Right lobe of liver (tissue), 4 donors: ENCODE data around the gene SOAT1.

Source experiments
- POLR2A ChIP-seq: fragments of 450-650 bp; IDR thresholded peaks from one replicate; pipeline ENCODE4 v1.6.1; 2017; ENCODE audit warnings: antibody characterized with exemption, mild to moderate bottlenecking
- TF ChIP-seq, protein P1 (sequence below), 4 donors: fragments of 200-600 bp in 3 of 4; fragments of 450-650 bp in 1 of 4; IDR thresholded peaks; one replicate each; pipeline versions ENCODE4 v1.5.1 to v1.8.0; 2016 to 2022; ENCODE audit warnings: antibody characterized with exemption in 4 of 4, mild to moderate bottlenecking in 2 of 4
- donor health status: DM: no; HTN: no; CAD: no.
- donor health status: DM: no; HTN: no; CAD: no.
- donor health status: DM: no; HTN: yes; CAD: no.

GRCh38 chr1:179310291-179310690 lies 16.7 kb downstream of the SOAT1 start:
- TF ChIP-seq, protein P1, sequence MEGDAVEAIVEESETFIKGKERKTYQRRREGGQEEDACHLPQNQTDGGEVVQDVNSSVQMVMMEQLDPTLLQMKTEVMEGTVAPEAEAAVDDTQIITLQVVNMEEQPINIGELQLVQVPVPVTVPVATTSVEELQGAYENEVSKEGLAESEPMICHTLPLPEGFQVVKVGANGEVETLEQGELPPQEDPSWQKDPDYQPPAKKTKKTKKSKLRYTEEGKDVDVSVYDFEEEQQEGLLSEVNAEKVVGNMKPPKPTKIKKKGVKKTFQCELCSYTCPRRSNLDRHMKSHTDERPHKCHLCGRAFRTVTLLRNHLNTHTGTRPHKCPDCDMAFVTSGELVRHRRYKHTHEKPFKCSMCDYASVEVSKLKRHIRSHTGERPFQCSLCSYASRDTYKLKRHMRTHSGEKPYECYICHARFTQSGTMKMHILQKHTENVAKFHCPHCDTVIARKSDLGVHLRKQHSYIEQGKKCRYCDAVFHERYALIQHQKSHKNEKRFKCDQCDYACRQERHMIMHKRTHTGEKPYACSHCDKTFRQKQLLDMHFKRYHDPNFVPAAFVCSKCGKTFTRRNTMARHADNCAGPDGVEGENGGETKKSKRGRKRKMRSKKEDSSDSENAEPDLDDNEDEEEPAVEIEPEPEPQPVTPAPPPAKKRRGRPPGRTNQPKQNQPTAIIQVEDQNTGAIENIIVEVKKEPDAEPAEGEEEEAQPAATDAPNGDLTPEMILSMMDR (IDR thresholded peaks at IDR 0.05): no peak
- TF ChIP-seq POLR2A: no peak
